H9 (cell line): Measurements from ENCODE around the gene GPS1. TPM values are rescaled to one million over a fixed set of nuclear protein-coding genes. Genes with fewer than 3 reads are reported as not detected.

Experiments
- DNase-seq: peaks from one replicate; pipeline ENCODE4 v3.0.0-alpha.2; 2017
- H2AFZ ChIP-seq: one replicate; pipeline ENCODE4 v1.6.1; 2013; ENCODE audit warnings: mild to moderate bottlenecking, low read length, control low read depth, moderate library complexity
- H2AK5ac ChIP-seq: 2 replicates; pipeline ENCODE4 v1.6.1; 2013; ENCODE audit warnings: low read length, control low read depth, mixed read lengths; ENCODE audit not compliant: insufficient read length
- H2BK120ac ChIP-seq: one replicate; pipeline ENCODE4 v1.6.1; 2013; ENCODE audit warnings: low read depth, mild to moderate bottlenecking, low read length, control low read depth, inconsistent platforms; ENCODE audit not compliant: poor library complexity, severe bottlenecking
- H2BK12ac ChIP-seq: 2 replicates; pipeline ENCODE4 v1.6.1; 2013; ENCODE audit warnings: low read length, control low read depth, mixed read lengths, low read depth; ENCODE audit not compliant: insufficient read length
- H2BK15ac ChIP-seq: 2 replicates; pipeline ENCODE4 v1.6.1; 2013; ENCODE audit warnings: low read depth, low read length, control low read depth
- H2BK20ac ChIP-seq: one replicate; pipeline ENCODE4 v1.6.1; 2013; ENCODE audit warnings: low read depth, mild to moderate bottlenecking, low read length, control low read depth, inconsistent platforms; ENCODE audit not compliant: poor library complexity, severe bottlenecking
- H2BK5ac ChIP-seq: 2 replicates; pipeline ENCODE4 v1.6.1; 2013; ENCODE audit warnings: low read length, control low read depth, mixed read lengths; ENCODE audit not compliant: insufficient read length
- H3K14ac ChIP-seq: 2 replicates; pipeline ENCODE4 v1.6.1; 2013; ENCODE audit warnings: low read length, control low read depth; ENCODE audit not compliant: insufficient read depth
- H3K18ac ChIP-seq: 2 replicates; pipeline ENCODE4 v1.6.1; 2013; ENCODE audit warnings: low read depth, mild to moderate bottlenecking, mixed read lengths, low read length, control low read depth; ENCODE audit not compliant: insufficient read length
- H3K23ac ChIP-seq: 2 replicates; pipeline ENCODE4 v1.6.1; 2013; ENCODE audit warnings: low read length, control low read depth, mixed read lengths, low read depth; ENCODE audit not compliant: insufficient read length
- H3K23me2 ChIP-seq: 2 replicates; pipeline ENCODE4 v1.6.1; 2013; ENCODE audit warnings: low read depth, mild to moderate bottlenecking, mixed read lengths, low read length, control low read depth; ENCODE audit not compliant: insufficient read length, poor library complexity, severe bottlenecking
- H3K27ac ChIP-seq: 2 replicates; pipeline ENCODE4 v1.5.1; 2013; ENCODE audit warnings: low read length, control low read depth, mixed read lengths, low read depth; ENCODE audit not compliant: insufficient read length
- H3K27me3 ChIP-seq: 2 replicates; pipeline ENCODE4 v1.6.1; 2013; ENCODE audit warnings: low read length, control low read depth, inconsistent platforms; ENCODE audit not compliant: insufficient read depth
- H3K4ac ChIP-seq: 2 replicates; pipeline ENCODE4 v1.6.1; 2013; ENCODE audit warnings: low read depth, mild to moderate bottlenecking, control low read depth, inconsistent platforms, low read length, moderate library complexity
- H3K4me1 ChIP-seq: 2 replicates; pipeline ENCODE4 v1.6.1; 2013; ENCODE audit warnings: low read length, control low read depth, inconsistent platforms; ENCODE audit not compliant: insufficient read depth
- H3K4me2 ChIP-seq: 2 replicates; pipeline ENCODE4 v1.6.1; 2013; ENCODE audit warnings: low read length, control low read depth, mixed read lengths; ENCODE audit not compliant: insufficient read length, insufficient read depth
- H3K56ac ChIP-seq: 2 replicates; pipeline ENCODE4 v1.6.1; 2013; ENCODE audit warnings: low read depth, mild to moderate bottlenecking, mixed read lengths, low read length, control low read depth; ENCODE audit not compliant: insufficient read length
- H3K79me1 ChIP-seq: 2 replicates; pipeline ENCODE4 v1.6.1; 2013; ENCODE audit warnings: low read depth, mild to moderate bottlenecking, moderate library complexity, low read length, control low read depth, inconsistent platforms; ENCODE audit not compliant: insufficient read depth, poor library complexity, severe bottlenecking
- H3K79me2 ChIP-seq: 2 replicates; pipeline ENCODE4 v1.6.1; 2013; ENCODE audit warnings: low read length, control low read depth, inconsistent platforms; ENCODE audit not compliant: insufficient read depth
- H3K9ac ChIP-seq: 2 replicates; pipeline ENCODE4 v1.6.1; 2013; ENCODE audit warnings: low read length, control low read depth, mixed read lengths; ENCODE audit not compliant: insufficient read length; ENCODE audit errors: extremely low read depth
- H3K9me3 ChIP-seq: one replicate; pipeline ENCODE4 v1.6.1; 2013; ENCODE audit warnings: low read depth, low read length, inconsistent platforms; ENCODE audit not compliant: control insufficient read depth
- H3T11ph ChIP-seq: one replicate; pipeline ENCODE4 v1.6.1; 2013; ENCODE audit warnings: mild to moderate bottlenecking, low read length, control low read depth, inconsistent platforms
- H4K20me1 ChIP-seq: one replicate; pipeline ENCODE4 v1.6.1; 2013; ENCODE audit not compliant: control insufficient read depth, insufficient read length, insufficient read depth
- H4K5ac ChIP-seq: 2 replicates; pipeline ENCODE4 v1.6.1; 2013; ENCODE audit warnings: low read depth, mild to moderate bottlenecking, mixed read lengths, low read length, control low read depth; ENCODE audit not compliant: insufficient read length
- H4K8ac ChIP-seq: replicated peaks from 2 replicates; pipeline ENCODE4 v1.6.1; 2013; ENCODE audit warnings: low read length, control low read depth, mixed read lengths, low read depth; ENCODE audit not compliant: insufficient read length
- H4K91ac ChIP-seq: 2 replicates; pipeline ENCODE4 v1.6.1; 2013; ENCODE audit warnings: low read depth, mild to moderate bottlenecking, moderate library complexity, mixed read lengths, low read length, control low read depth; ENCODE audit not compliant: insufficient read length
- H3K27ac Mint-ChIP-seq, 3 experiments: 2 replicates in 2 of 3; 3 replicates in 1 of 3; pipeline ENCODE4 v1.8.0; 2020 to 2021; ENCODE audit warnings: mixed read lengths in 3 of 3, mild to moderate bottlenecking in 1 of 3, moderate library complexity in 1 of 3
- H3K27me3 Mint-ChIP-seq: 2 replicates; pipeline ENCODE4 v1.8.0; 2021; ENCODE audit warnings: low read depth, mild to moderate bottlenecking, moderate library complexity, mixed read lengths
- H3K36me3 Mint-ChIP-seq, 3 experiments: 2 replicates in 2 of 3; 3 replicates in 1 of 3; pipeline ENCODE4 v1.8.0; 2020 to 2021; ENCODE audit warnings: low read depth in 3 of 3, mixed read lengths in 3 of 3; ENCODE audit not compliant: insufficient read depth in 1 of 3
- H3K4me1 Mint-ChIP-seq, 2 experiments: 2 replicates each; pipeline ENCODE4 v1.8.0; 2020; ENCODE audit warnings: mixed read lengths in 2 of 2
- H3K4me3 Mint-ChIP-seq, 2 experiments: 2 replicates in 1 of 2; 3 replicates in 1 of 2; pipeline ENCODE4 v1.8.0; 2020 to 2021; ENCODE audit warnings: mild to moderate bottlenecking in 2 of 2, mixed read lengths in 2 of 2, moderate library complexity in 1 of 2
- H3K9me3 Mint-ChIP-seq, 2 experiments: 2 replicates in 1 of 2; 3 replicates in 1 of 2; pipeline ENCODE4 v1.8.0; 2020; ENCODE audit warnings: mild to moderate bottlenecking in 2 of 2, mixed read lengths in 2 of 2, moderate library complexity in 1 of 2
- WGBS: extraction: QIAGEN DNeasy Blood & Tissue Kit; methylation state at CpG from one replicate; pipeline ENCODE4 v1.1.7; 2013; ENCODE audit warnings: missing lambda C conversion rate, low lambda C conversion rate, mixed read lengths; ENCODE audit not compliant: insufficient read length; ENCODE audit errors: extremely low coverage; 5-methylcytosine and 5-hydroxymethylcytosine counted together
- total RNA-seq: library from RNA; stranded (reverse); gene quantifications from 2 replicates; pipeline ENCODE4 v1.2.1, GENCODE V29; 2021
- TF ChIP-seq, protein P1 (sequence below): fragments of 200-600 bp; sonication (generic); conservative IDR thresholded peaks from 3 replicates; pipeline ENCODE4 v1.8.0; 2021; ENCODE audit warnings: antibody characterized with exemption, mild to moderate bottlenecking

Gene GPS1
- total RNA-seq, 1 experiment from 2014 or later: 164 TPM

DNA sequence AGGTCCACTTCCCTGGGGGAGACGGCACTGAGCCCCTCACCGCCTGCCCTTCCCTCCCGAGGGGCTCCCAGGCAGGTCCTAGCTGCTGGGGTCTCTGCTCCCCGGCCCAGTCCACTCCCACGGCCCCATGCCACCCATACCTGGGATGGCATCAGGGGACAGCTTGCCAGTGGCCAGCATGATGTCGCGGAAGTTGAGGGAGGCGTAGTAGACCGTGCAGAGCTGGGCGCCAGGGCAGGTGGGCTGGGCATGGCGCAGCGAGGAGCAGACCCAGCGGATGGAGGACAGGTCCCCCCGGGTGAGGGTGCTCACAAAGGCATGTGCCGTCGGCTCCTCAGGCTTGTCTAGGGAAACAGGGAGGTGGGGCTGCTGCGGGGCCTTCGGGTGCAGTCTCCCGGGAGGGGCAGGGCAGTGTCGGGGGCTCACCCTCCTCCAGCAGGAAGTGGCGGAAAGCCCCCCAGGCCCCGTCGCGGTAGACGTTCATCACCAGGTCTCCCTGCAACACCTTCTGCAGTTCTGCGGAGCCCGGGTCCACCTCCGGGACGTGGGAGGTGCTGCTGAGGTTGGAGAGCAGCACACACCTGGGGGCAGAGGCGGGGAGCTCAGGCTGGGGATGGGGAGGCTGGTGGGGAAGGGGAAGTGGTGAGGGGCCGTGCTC lies 32.8 kb downstream of the GPS1 start:
- Histone ChIP-seq H2BK120ac (no peak overlapping the region), H3K18ac (no peak overlapping the region), H2BK12ac (no peak overlapping the region), H3T11ph (no peak overlapping the region), H4K91ac (no peak overlapping the region), H3K9me3 (no peaks in the 10 kb centered on the region), H3K79me1 (no peaks in the 10 kb centered on the region), H2AFZ (no peak overlapping the region), H3K23ac (no peak overlapping the region), H3K14ac (no peak overlapping the region), H4K20me1 (no peaks in the 10 kb centered on the region), H2BK20ac (no peak overlapping the region), H3K56ac (no peak overlapping the region), H4K5ac (no peak overlapping the region), H3K9ac (no peak overlapping the region), H3K27me3 (no peaks in the 10 kb centered on the region), H3K23me2 (no peaks in the 10 kb centered on the region), H2AK5ac (no peak overlapping the region), H2BK5ac (no peak overlapping the region), H4K8ac (no peak overlapping the region), H3K4ac (no peak overlapping the region), H3K27ac (no peak overlapping the region), H3K79me2 (no peaks in the 10 kb centered on the region), H3K4me2 (no peak overlapping the region), H3K4me1 (no peaks in the 10 kb centered on the region), H2BK15ac (no peak overlapping the region)
- Mint-ChIP-seq H3K4me3 (no peak overlapping the region), H3K36me3 (peaks cover 21 to 81% (median 69%) of the 10 kb centered on the region in 3 experiments; a peak in 6 of 7 replicates), H3K9me3 (no peaks in the 10 kb centered on the region), H3K27me3 (no peaks in the 10 kb centered on the region), H3K27ac (no peak overlapping the region), H3K4me1 (no peaks in the 10 kb centered on the region)
- TF ChIP-seq, protein P1, sequence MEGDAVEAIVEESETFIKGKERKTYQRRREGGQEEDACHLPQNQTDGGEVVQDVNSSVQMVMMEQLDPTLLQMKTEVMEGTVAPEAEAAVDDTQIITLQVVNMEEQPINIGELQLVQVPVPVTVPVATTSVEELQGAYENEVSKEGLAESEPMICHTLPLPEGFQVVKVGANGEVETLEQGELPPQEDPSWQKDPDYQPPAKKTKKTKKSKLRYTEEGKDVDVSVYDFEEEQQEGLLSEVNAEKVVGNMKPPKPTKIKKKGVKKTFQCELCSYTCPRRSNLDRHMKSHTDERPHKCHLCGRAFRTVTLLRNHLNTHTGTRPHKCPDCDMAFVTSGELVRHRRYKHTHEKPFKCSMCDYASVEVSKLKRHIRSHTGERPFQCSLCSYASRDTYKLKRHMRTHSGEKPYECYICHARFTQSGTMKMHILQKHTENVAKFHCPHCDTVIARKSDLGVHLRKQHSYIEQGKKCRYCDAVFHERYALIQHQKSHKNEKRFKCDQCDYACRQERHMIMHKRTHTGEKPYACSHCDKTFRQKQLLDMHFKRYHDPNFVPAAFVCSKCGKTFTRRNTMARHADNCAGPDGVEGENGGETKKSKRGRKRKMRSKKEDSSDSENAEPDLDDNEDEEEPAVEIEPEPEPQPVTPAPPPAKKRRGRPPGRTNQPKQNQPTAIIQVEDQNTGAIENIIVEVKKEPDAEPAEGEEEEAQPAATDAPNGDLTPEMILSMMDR: no peak
- WGBS: no CpG with 5 or more reads among the region's 31 CpGs
- no peak for DNase-seq
